Neuronal stem cell (in vitro differentiated cells): Measurements from ENCODE around the gene PTGER3.

ENCODE experiments used
- DNase-seq: peaks from one replicate; pipeline ENCODE4 v3.0.0-alpha.2; 2013; ENCODE audit warnings: low spot score
- H2AFZ ChIP-seq: one replicate; pipeline ENCODE4 v1.6.1; 2013; ENCODE audit warnings: mild to moderate bottlenecking, low read length, inconsistent platforms
- H2AK5ac ChIP-seq: 2 replicates; pipeline ENCODE4 v1.6.1; 2013; ENCODE audit warnings: low read depth, mild to moderate bottlenecking, inconsistent platforms, low read length, moderate library complexity, mixed read lengths
- H2BK120ac ChIP-seq: 2 replicates; pipeline ENCODE4 v1.6.1; 2013; ENCODE audit warnings: low read depth, mild to moderate bottlenecking, inconsistent platforms, low read length, moderate library complexity, mixed read lengths
- H2BK12ac ChIP-seq: one replicate; pipeline ENCODE4 v1.6.1; 2013; ENCODE audit warnings: low read length, inconsistent platforms
- H2BK15ac ChIP-seq: 2 replicates; pipeline ENCODE4 v1.6.1; 2013; ENCODE audit warnings: mild to moderate bottlenecking, low read length, inconsistent platforms, mixed read lengths
- H2BK5ac ChIP-seq: one replicate; pipeline ENCODE4 v1.6.1; 2013; ENCODE audit warnings: inconsistent platforms, mild to moderate bottlenecking, low read length, moderate library complexity
- H3K14ac ChIP-seq: one replicate; pipeline ENCODE4 v1.6.1; 2013; ENCODE audit warnings: low read length, inconsistent platforms
- H3K18ac ChIP-seq: 2 replicates; pipeline ENCODE4 v1.6.1; 2013; ENCODE audit warnings: low read length, inconsistent platforms
- H3K23ac ChIP-seq: 2 replicates; pipeline ENCODE4 v1.6.1; 2013; ENCODE audit warnings: low read depth, mild to moderate bottlenecking, mixed read lengths, low read length, inconsistent platforms; ENCODE audit not compliant: poor library complexity
- H3K27ac ChIP-seq: replicated peaks from 3 replicates; pipeline ENCODE4 v1.5.1; 2013; ENCODE audit warnings: low read length, inconsistent platforms
- H3K27me3 ChIP-seq, 3 experiments: 2 replicates each; pipeline ENCODE4 v1.6.1; 2013; ENCODE audit warnings: low read length in 3 of 3, mild to moderate bottlenecking in 2 of 3, inconsistent platforms in 1 of 3, low read depth in 1 of 3, mixed read lengths in 1 of 3, moderate library complexity in 1 of 3; ENCODE audit not compliant: control insufficient read depth in 3 of 3, insufficient read depth in 3 of 3
- H3K36me3 ChIP-seq, 2 donors: replicated peaks in 1 of 2; 2 replicates each; pipeline ENCODE4 v1.6.1; 2013; ENCODE audit warnings: low read length in 2 of 2; ENCODE audit not compliant: control insufficient read depth in 2 of 2, insufficient read depth in 2 of 2
- H3K4ac ChIP-seq: 2 replicates; pipeline ENCODE4 v1.6.1; 2013; ENCODE audit warnings: inconsistent platforms, mild to moderate bottlenecking, low read length, moderate library complexity
- H3K4me1 ChIP-seq, 2 donors: 1 replicate in 1 of 2; 2 replicates in 1 of 2; pipeline ENCODE4 v1.6.1; 2013; ENCODE audit warnings: low read length in 2 of 2, low read depth in 1 of 2; ENCODE audit not compliant: control insufficient read depth in 2 of 2, insufficient read depth in 1 of 2
- H3K4me2 ChIP-seq: one replicate; pipeline ENCODE4 v1.6.1; 2013; ENCODE audit warnings: mild to moderate bottlenecking, low read length, inconsistent platforms; ENCODE audit not compliant: insufficient read depth, poor library complexity, severe bottlenecking
- H3K4me3 ChIP-seq, 2 donors: 2 replicates each; pipeline ENCODE4 v1.5.1; 2013; ENCODE audit warnings: low read length in 2 of 2, mild to moderate bottlenecking in 2 of 2, inconsistent platforms in 1 of 2, moderate library complexity in 1 of 2
- H3K79me1 ChIP-seq: one replicate; pipeline ENCODE4 v1.6.1; 2013; ENCODE audit warnings: low read depth, mild to moderate bottlenecking, inconsistent platforms, low read length, moderate library complexity
- H3K9ac ChIP-seq: one replicate; pipeline ENCODE4 v1.6.1; 2013; ENCODE audit warnings: mild to moderate bottlenecking, low read depth, low read length, inconsistent platforms; ENCODE audit not compliant: poor library complexity
- H3K9me3 ChIP-seq, 2 donors: replicated peaks in 1 of 2; 2 replicates each; pipeline versions ENCODE3 to v1.6.1; 2013; ENCODE audit warnings: low read length in 2 of 2, mild to moderate bottlenecking in 2 of 2, inconsistent platforms in 1 of 2, low read depth in 1 of 2, mixed read lengths in 1 of 2, moderate library complexity in 1 of 2; ENCODE audit not compliant: control insufficient read depth in 2 of 2, insufficient read depth in 1 of 2
- H4K8ac ChIP-seq: one replicate; pipeline ENCODE4 v1.6.1; 2013; ENCODE audit warnings: low read depth, mild to moderate bottlenecking, inconsistent platforms, low read length, moderate library complexity
- H4K91ac ChIP-seq: one replicate; pipeline ENCODE4 v1.6.1; 2013; ENCODE audit warnings: low read length, low read depth, mild to moderate bottlenecking, inconsistent platforms; ENCODE audit not compliant: poor library complexity
- WGBS, 2 donors: extraction: QIAGEN DNeasy Blood & Tissue Kit; methylation state at CpG; one replicate each; pipeline ENCODE4 v1.1.7; 2013; ENCODE audit warnings: missing lambda C conversion rate in 2 of 2, mixed read lengths in 1 of 2; ENCODE audit not compliant: insufficient read length in 2 of 2, insufficient replicate concordance in 1 of 2; ENCODE audit errors: extremely low coverage in 2 of 2; 5-methylcytosine and 5-hydroxymethylcytosine counted together

PTGER3 gene

DNA sequence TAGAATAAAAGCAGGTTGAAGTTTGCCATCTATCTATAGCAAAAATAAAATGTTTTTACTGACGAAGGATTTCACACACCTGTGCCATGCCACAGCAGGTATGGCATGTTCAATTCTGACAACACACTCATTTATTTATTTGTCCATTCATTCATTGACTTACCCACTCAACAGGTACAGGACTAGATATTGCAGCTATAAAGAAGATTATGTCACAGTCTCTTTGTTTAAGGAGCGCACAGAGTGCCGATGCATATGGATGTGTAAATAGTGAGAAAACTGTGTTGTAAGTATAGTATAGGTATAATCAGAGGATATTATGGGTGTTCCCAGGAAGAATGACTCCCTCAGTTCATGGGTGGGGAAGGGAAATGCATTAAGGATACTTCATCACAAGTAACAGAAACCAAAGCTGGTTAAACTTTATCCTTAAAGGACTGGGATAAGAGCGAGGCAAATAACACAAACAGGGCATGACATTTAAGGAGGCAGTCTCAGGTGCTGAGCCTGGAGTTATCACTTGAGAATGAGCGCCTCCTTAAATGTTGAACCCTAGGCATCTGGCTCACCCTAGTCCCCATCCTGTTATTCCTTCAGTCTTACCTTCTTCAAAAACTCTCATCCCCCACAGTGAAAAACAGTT, 41.1 kb upstream of the PTGER3 start:
- no peaks in the 10 kb centered on the region for H3K4me1 ChIP-seq
- H3K27me3 ChIP-seq: no peaks in the 10 kb centered on the region
- no peak overlapping the region for H3K4ac ChIP-seq
- H2AFZ ChIP-seq: no peak overlapping the region
- H3K23ac ChIP-seq: no peak overlapping the region
- H3K18ac ChIP-seq: no peak overlapping the region
- H3K14ac ChIP-seq: no peak overlapping the region
- no peaks in the 10 kb centered on the region for H3K36me3 ChIP-seq
- no peak overlapping the region for H3K4me3 ChIP-seq
- H2BK120ac ChIP-seq: no peak overlapping the region
- H3K4me2 ChIP-seq: no peak overlapping the region
- no peak overlapping the region for H4K91ac ChIP-seq
- no peak overlapping the region for H4K8ac ChIP-seq
- no peaks in the 10 kb centered on the region for H3K9me3 ChIP-seq
- no peak overlapping the region for H2BK12ac ChIP-seq
- no peak overlapping the region for H2BK5ac ChIP-seq
- no peak for DNase-seq
- no peak overlapping the region for H3K9ac ChIP-seq
- no peak overlapping the region for H2AK5ac ChIP-seq
- H3K79me1 ChIP-seq: no peaks in the 10 kb centered on the region
- no peak overlapping the region for H2BK15ac ChIP-seq
- no CpG with 5 or more reads among the region's 5 CpGs for WGBS, 2 donors
- H3K27ac ChIP-seq: no peak overlapping the region

DNA sequence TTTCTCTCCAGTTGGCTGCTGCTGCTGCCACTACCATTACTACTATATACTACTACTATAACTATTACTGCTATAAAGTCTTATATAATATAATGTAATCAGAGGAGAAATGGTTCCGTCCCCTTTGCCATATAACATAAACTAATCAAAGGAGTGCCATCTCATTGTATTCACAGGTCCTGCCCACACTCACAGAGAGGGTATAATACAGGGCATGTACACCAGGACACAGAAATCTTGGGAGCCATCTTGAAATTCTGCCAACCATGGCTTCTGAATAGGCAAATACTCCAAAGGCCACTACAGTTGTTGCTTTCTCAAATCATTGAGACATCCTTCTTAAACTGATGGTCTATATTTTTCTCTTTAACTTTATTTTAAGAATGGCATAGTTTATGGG, 40.1 kb upstream of the PTGER3 start:
- Histone ChIP-seq H3K9me3 (no peaks in the 10 kb centered on the region), H3K18ac (no peak overlapping the region), H2AK5ac (no peak overlapping the region), H4K8ac (no peak overlapping the region), H3K4me2 (no peak overlapping the region), H2AFZ (no peak overlapping the region), H3K27ac (no peak overlapping the region), H3K23ac (no peak overlapping the region), H4K91ac (no peak overlapping the region), H2BK15ac (no peak overlapping the region), H3K27me3 (no peaks in the 10 kb centered on the region), H2BK12ac (no peak overlapping the region), H3K14ac (no peak overlapping the region), H3K4ac (no peak overlapping the region), H3K79me1 (no peaks in the 10 kb centered on the region), H3K9ac (no peak overlapping the region), H2BK5ac (no peak overlapping the region), H3K36me3 (no peaks in the 10 kb centered on the region), H2BK120ac (no peak overlapping the region), H3K4me1 (no peaks in the 10 kb centered on the region), H3K4me3 (no peak overlapping the region)
- no peak for DNase-seq
- WGBS, 2 donors: no CpG with 5 or more reads among the region's 1 CpG

DNA sequence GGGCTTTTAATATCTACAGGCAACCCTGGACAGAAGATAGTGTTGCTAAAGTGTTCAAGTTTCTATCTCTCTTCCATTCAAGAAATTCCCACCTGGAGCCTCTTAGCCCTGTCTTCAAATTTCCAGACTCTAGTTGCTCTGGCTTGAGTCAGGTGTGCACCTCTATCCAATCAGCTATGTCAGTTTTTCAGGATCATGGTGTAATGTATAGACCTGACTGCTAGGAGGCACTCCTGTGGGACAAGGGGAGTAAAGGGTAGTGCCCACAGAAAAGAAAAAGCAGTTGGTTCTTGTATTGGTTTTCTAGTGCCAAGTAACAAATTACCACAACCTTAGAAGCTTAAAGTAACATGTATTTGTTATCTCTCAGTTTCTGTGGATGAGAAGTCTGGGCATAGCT, 39.4 kb upstream of the PTGER3 start:
- Histone ChIP-seq H2BK12ac (no peak overlapping the region), H3K27ac (no peak overlapping the region), H2BK15ac (no peak overlapping the region), H3K23ac (no peak overlapping the region), H3K4ac (no peak overlapping the region), H3K4me2 (no peak overlapping the region), H3K79me1 (no peaks in the 10 kb centered on the region), H3K4me3 (no peak overlapping the region), H3K9me3 (no peaks in the 10 kb centered on the region), H4K91ac (no peak overlapping the region), H3K36me3 (no peaks in the 10 kb centered on the region), H3K9ac (no peak overlapping the region), H3K4me1 (no peaks in the 10 kb centered on the region), H2BK5ac (no peak overlapping the region), H3K18ac (no peak overlapping the region), H2AK5ac (no peak overlapping the region), H3K14ac (no peak overlapping the region), H2BK120ac (no peak overlapping the region), H2AFZ (no peak overlapping the region), H4K8ac (no peak overlapping the region), H3K27me3 (no peaks in the 10 kb centered on the region)
- no peak for DNase-seq

DNA sequence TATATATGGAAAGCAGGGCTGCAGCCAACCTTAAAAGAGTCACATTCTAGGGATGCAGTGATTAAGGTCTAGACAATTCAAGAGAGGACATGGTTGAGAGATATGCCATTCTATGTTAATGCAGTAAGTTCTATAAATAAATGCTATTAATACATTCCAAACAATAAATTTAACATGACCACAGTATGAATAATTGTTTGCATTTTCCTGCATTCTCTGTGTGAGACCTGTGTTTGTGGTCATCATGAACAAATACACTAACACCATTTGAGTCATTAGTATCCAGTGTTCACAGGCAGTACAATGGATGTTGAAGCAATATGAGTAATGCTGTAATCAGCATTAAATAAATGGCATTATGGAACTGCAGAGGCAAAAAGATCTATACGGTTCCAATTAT, 38.7 kb upstream of the PTGER3 start:
- Histone ChIP-seq H3K36me3 (no peaks in the 10 kb centered on the region), H3K9ac (no peak overlapping the region), H2BK15ac (no peak overlapping the region), H2AK5ac (no peak overlapping the region), H2BK5ac (no peak overlapping the region), H3K23ac (no peak overlapping the region), H3K27me3 (no peaks in the 10 kb centered on the region), H3K4me1 (peaks cover 0 to 1% of the 10 kb centered on the region in 2 donors), H3K14ac (no peak overlapping the region), H3K4me2 (no peak overlapping the region), H3K4ac (no peak overlapping the region), H3K18ac (no peak overlapping the region), H3K4me3 (no peak overlapping the region), H2BK12ac (no peak overlapping the region), H3K9me3 (no peaks in the 10 kb centered on the region), H4K91ac (no peak overlapping the region), H2AFZ (no peak overlapping the region), H3K27ac (no peak overlapping the region), H2BK120ac (no peak overlapping the region), H4K8ac (no peak overlapping the region), H3K79me1 (no peaks in the 10 kb centered on the region)
- WGBS, 2 donors: no CpG with 5 or more reads among the region's 1 CpG
- DNase-seq: no peak
